Loucy (cell line): ENCODE data around the gene TOMT.

ENCODE experiments used
- EZH2phosphoT487 ChIP-seq: fragments of 200-600 bp; IDR thresholded peaks from 2 replicates; pipeline ENCODE4 v1.6.1; 2018; ENCODE audit warnings: antibody characterized with exemption, mild to moderate bottlenecking, moderate library complexity, borderline replicate concordance
- TF ChIP-seq, protein P1 (sequence below): fragments of 200-600 bp; sonication (generic); conservative IDR thresholded peaks from 2 replicates; pipeline ENCODE4 v1.5.1; 2014; ENCODE audit warnings: mild to moderate bottlenecking, antibody characterized with exemption, low read length

DNA sequence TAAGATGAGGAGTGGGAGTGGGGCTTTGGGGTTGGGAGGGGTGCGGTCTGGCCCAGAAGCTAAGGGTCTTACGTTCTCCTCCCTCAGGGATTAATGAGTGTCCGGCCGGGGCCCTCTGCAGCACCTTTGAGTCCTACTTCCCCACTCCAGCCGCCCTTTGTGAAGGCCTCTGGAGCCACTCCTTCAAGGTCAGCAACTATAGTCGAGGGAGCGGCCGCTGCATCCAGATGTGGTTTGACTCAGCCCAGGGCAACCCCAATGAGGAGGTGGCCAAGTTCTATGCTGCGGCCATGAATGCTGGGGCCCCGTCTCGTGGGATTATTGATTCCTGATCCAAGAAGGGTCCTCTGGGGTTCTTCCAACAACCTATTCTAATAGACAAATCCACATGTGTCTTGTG lies 33.8 kb downstream of the TOMT start:
- TF ChIP-seq, protein P1, sequence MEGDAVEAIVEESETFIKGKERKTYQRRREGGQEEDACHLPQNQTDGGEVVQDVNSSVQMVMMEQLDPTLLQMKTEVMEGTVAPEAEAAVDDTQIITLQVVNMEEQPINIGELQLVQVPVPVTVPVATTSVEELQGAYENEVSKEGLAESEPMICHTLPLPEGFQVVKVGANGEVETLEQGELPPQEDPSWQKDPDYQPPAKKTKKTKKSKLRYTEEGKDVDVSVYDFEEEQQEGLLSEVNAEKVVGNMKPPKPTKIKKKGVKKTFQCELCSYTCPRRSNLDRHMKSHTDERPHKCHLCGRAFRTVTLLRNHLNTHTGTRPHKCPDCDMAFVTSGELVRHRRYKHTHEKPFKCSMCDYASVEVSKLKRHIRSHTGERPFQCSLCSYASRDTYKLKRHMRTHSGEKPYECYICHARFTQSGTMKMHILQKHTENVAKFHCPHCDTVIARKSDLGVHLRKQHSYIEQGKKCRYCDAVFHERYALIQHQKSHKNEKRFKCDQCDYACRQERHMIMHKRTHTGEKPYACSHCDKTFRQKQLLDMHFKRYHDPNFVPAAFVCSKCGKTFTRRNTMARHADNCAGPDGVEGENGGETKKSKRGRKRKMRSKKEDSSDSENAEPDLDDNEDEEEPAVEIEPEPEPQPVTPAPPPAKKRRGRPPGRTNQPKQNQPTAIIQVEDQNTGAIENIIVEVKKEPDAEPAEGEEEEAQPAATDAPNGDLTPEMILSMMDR, result no peak
- no peak for TF ChIP-seq EZH2phosphoT487
